Anterior cingulate cortex (tissue), 58 donors: ENCODE data around the gene KCNH8.
"Not testable (repeated sequence)": the region's sequence is repeated elsewhere in the genome, so short reads cannot be mapped to it uniquely, and the experiment has no call there.

Source experiments
- DNase-seq, 58 donors: peaks; one replicate each; lab custom pipeline; 2025; lab: John Stamatoyannopoulos, UW

Gene KCNH8

GRCh38 chr3:19171794-19172193 is 23.5 kb downstream of the KCNH8 start:
- DNase-seq, result peak in 1 of 58 donors; percentile 19

- DNase-seq, result no peak
Measured at GRCh38 chr3:19173945-19174344, 25.6 kb downstream of the KCNH8 start.

GRCh38 chr3:19183584-19183983 is 35.3 kb downstream of the KCNH8 start:
- DNase-seq, result no peak

DNA sequence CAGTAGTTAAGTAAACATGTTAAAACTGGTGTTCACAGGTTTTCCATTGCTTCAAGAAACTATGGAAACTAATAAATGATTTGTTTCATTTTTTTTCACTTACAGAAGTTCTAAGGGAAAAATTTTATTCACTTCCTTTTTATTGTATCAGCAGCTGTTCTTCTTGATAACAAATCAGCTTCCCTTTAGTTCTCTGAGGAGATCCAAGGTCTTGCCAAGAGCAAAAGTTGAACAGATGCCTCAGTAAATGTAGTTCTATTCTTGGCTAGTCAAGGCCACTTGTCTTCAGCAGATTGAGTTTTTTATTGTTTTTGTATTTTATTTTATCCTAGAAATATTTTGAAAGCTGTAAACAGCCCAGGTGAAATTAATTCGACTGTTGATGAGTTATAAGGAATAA is 41.8 kb downstream of the KCNH8 start:
- DNase-seq, result no peak

DNA sequence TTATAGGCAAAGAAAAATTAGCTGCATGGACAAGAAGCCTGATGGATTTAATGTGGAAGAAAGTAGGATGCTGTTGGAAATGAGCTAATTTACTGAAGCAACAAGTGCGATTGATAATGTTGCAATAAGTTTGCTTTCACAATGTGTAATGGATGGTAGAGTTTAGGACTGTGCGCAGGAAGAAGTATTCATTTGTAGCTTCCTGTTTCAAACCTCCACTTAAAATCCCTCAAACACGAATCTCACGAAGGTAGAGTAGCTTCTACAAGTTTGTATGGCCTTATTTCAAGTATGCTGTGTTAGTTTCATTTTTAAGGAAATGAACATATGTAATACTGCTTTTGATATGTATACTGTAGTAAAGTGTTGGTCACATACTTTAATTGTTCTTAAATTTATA is 42.3 kb downstream of the KCNH8 start:
- no peak for DNase-seq

DNA sequence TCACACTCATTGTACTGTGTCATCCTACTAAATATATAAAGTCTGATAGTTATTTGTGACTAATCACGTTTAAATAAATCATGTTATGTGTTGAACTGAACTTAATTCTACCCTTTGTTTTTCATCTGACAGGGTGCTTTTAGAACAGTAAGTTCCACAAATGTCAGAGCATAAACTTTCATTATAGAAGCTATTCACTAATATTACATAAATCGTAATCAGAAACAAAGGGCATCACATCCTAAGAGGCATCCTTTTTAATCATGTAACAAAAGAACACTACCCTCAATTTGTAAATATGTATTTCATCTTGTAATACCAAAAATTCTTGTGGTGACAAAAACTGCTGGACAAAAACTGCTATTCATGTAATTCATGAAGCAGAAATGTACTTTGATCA is 50.8 kb downstream of the KCNH8 start:
- no peak for DNase-seq

DNA sequence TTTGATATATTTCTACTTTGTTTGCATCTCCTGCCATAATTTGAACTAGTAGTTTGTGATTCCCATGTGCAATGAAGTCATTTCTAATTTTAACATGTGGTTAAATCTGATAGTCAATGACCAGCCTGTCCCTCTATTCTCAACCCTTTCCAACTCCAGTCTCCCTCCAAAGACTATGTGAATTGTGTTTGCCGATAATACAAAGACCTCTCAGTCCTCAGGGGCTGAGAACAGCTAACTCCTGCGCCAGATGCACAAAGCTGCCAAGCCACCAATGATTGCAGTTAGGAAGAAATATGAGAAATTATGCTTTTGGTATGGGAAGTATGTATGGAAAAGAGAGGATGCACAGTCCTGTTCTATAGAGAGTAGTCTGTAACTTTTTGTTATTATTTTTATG is 54.0 kb downstream of the KCNH8 start:
- DNase-seq, result peak in 34 of 58 donors; percentile 5 to 89 (median 28)

- no peak for DNase-seq
Measured at GRCh38 chr3:19202754-19203153, 54.4 kb downstream of the KCNH8 start.

DNA sequence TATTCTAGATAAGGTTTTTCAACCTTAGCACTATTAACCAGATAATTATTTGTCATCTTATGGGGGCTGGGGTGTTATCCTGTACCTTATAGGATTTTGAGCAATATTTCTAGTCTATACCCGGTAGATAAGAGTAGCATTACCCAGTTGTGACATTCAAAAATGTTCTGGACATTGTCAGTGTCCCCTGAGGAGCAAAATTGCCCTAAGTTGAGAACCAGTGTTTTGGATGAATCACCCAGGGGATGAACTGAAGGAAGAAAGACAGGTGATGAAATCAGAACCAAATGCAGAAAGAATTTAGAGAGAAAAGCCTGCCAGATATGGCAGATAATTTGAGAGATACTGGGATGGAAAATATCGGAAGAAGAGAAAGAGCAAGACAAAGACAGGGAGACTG is 58.2 kb downstream of the KCNH8 start:
- no peak for DNase-seq

DNA sequence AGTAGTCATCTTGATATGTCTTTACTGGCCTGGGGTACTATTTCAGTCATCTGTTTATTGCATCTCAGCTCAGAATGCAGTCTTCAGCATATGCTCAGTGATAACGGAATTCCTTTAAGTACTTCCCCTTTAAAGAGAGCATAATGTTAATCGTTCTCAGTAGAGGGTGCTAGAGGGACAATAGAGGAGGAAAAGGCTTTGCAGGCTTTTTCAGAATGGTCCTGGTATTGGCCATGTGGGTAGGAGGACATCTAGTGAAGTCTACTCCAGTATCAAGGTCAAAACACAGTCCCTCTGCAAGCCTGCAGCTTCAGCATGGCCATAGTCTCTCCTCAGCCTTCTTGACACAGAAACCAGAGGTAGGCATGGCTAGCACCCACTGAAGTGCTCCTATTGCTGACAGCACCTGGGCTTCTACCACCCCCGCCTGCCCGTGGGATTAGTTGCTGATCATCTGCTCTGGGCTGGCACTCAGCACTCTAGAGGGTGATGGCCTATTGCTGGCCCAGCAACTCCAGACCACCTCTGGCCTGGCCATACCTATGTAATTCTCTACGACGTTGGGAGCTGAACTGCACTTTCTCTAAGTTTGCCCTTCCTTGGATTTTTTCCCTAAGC is 65.4 kb downstream of the KCNH8 start:
- DNase-seq, result peak in 5 of 58 donors; percentile 3 to 57 (median 10)

DNA sequence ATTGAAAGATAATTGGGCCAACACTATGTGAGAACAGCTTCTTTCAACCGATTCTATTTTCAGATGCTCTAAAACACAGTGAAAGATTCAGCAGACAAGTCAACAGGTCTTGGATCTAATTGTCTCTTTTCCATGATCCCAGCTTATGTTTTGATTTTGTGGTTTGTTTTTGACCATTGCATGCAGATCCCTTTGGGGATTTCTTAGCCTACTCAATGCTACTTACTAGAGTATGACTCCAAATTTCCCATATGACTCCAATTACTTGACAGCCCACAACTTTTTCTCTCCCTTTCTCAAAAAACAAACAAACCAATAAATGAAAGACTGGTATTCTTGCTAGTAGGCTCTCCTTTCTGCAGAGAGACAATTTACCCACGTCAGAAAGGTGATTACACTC is 67.1 kb downstream of the KCNH8 start:
- DNase-seq, result no peak

DNA sequence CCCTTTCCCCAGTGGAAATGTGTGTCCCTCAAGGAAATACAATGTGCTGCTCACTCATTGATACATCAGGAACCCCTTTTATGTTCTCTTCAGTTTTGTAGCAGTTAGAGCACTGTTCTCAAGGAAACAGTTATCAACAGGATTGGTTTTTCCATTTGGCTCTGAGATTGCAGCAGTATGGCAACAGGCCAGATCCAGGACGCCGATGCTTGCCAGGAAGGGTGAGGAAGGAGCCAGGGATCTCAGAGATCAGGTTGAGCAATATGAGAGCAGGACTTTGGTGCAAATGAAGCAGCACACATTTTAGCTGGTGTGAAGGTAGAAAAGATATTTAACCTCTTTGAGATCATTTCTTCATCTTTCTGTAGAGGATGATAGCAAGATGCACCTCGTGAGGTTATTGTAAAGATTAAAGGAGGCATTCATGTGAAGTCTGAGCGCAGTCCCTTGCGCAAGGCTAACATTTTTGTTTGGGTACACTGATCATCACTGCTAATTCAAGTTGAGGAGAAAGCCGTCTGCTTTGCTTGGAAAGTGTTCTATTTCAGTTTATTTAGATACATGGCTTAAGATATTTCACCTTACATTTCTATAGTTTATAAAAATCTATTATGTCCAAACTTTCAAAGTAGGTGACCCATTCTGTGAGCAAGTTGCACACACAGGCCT is 68.5 kb downstream of the KCNH8 start:
- no peak for DNase-seq

DNA sequence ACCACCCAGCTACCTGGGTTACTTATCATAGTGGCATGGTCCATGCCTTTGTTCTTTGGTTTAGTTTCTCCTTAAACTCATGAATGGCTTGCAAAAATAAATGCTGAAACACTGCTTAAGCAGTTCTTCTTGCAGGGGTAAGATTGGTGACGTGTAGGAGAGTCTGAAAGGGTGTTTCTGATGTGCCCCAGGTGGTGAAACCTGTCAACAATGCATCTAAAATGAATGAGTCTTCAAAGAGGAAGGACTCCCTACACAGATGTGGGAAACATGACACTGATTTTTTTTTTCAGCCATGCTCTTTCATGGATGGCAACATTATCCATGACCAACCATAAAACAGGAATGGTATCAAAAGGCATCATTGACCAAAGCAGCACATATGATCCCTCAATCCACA is 72.0 kb downstream of the KCNH8 start:
- DNase-seq, result no peak

DNA sequence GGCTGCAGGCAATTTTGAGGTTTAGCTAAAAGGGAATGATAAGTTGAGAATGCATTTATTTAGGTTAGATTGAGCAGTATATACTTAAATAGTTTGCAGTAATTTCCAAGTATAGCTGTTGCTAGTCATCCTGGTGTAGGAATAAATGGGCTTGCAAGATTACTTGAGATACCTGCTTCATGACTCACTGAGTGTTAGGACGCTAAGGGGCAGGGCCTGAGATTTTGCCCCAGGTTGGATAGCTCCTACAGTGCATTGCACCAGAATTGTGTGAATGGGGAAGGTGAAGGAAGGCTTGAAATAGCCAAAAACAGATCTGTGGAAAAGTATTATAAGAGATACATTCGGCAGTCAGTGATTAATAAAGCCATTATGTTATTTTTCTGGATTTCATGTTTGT is 72.8 kb downstream of the KCNH8 start:
- no peak for DNase-seq

- no peak for DNase-seq
Measured at GRCh38 chr3:19226479-19226878, 78.2 kb downstream of the KCNH8 start.

GRCh38 chr3:19228167-19228566 is 79.9 kb downstream of the KCNH8 start:
- DNase-seq, result no peak

- DNase-seq, result no peak
Measured at GRCh38 chr3:19229086-19229485, 80.8 kb downstream of the KCNH8 start.

DNA sequence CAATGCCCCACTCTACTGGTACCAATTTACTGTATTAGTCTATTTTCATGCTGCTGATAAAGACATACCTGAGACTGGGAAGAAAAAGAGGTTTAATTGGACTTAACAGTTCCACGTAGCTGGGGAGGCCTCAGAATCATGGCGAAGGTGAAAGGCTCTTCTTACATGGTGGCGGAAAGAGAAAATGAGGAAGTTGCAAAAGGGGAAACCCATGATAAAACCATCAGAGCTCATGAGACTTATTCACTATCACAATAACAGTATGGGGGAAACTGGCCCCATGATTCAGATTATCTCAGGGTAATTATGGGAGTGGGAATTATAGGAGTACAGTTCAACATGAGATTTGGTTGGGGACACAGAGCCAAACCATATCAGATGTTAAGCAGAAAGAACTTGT is 81.6 kb downstream of the KCNH8 start:
- DNase-seq, result not testable (repeated sequence)

DNA sequence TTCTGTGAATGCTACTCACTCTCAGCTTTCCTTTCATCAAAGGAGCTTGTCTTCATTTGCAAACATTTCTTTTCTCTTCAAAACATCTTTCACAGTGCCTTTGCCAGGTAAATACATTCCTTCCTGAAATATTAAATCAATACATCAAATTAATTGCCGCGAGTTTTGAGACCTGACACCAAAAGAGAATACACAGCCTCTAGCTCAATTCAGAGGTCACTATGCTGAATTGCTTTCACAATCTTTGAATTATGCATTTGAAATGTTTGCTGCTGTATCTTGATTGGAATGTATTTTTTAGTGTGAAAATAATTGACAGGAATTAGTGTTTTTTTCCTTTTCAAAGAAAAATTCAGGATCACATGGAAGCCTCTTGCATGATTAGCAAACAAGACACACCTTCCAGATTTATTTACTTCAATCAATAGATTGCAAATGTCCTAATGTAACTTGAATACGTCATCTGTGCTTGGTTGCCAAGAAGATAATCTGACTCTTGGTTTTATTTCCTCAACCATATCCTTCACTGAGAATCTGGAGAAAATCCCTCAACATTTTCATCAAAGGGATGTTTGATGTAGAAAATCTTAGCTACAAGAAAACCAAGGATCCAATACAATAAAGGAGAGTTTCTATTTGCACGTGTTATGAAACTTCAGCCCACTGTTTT is 83.6 kb downstream of the KCNH8 start:
- DNase-seq, result no peak

DNA sequence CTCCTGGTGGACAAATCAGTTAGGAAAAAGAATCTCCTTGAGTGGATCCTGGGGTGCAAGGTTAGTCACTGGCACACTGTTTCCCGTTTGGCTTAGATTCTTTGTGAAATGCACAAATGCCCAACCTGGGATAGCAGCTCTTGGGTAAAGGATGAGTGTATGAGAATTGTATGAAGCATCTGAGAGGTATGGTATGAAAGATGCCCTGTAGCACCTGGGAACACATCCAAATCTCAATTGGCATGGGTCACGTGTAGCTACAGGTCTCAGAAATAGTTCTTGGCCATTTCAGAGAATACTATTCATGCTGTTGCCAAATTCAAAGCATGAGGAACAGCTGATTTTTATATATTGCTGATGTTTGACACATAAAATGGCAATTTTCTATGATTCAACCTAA is 84.3 kb downstream of the KCNH8 start:
- no peak for DNase-seq

- not testable (repeated sequence) for DNase-seq
Measured at GRCh38 chr3:19233882-19234784, 85.8 kb downstream of the KCNH8 start.
